PC-3 (cell line): ENCODE results near the gene RAPGEF4. TPM values are rescaled to one million over a fixed set of nuclear protein-coding genes. Genes with fewer than 3 reads are reported as not detected.

Experiments used
- ATAC-seq: fragments of 200-7000 bp; cut with Tn5 transposase; 2 replicates; pipeline ENCODE4 v1.9.1; 2020; ENCODE audit warnings: mild to moderate bottlenecking, moderate library complexity
- BruUV-seq: library from RNA; stranded (reverse); fragments of 400-500 nt; replicated peaks from 2 replicates; lab custom pipeline; 2021; lab: Mats Ljungman, UMichigan
- CTCF ChIA-PET: fragments of 300-600 bp; sonication (Branson Sonifier 250); formaldehyde crosslinking; loops from one replicate; lab custom pipeline; 2022; ENCODE audit warnings: antibody characterized with exemption; lab: Charles Lee
- POLR2A ChIA-PET: fragments of 300-600 bp; sonication (Branson Sonifier 250); formaldehyde crosslinking; loops from one replicate; lab custom pipeline; 2022; ENCODE audit warnings: antibody characterized with exemption; ENCODE audit not compliant: unreplicated experiment; lab: Charles Lee
- DNase-seq: peaks from one replicate; pipeline ENCODE4 v3.0.0-alpha.2; 2015
- H2AFZ ChIP-seq: fragments of 300-600 bp; sonication (generic); 2 replicates; pipeline ENCODE4 v1.6.0; 2016; ENCODE audit warnings: antibody characterized with exemption, low read length
- H3F3A ChIP-seq: fragments of 300-600 bp; sonication (generic); one replicate; pipeline ENCODE4 v1.6.0; 2017; ENCODE audit warnings: antibody characterized with exemption, low read length, control low read depth, mild to moderate bottlenecking; ENCODE audit not compliant: unreplicated experiment
- H3K27ac ChIP-seq: fragments of 300-600 bp; sonication (generic); 2 replicates; pipeline ENCODE4 v1.5.1; 2016; ENCODE audit warnings: mild to moderate bottlenecking, low read length
- H3K27me3 ChIP-seq: fragments of 300-600 bp; sonication (generic); 2 replicates; pipeline ENCODE4 v1.6.1; 2016; ENCODE audit warnings: low read length, mixed read lengths
- H3K36me3 ChIP-seq: fragments of 300-600 bp; sonication (generic); 2 replicates; pipeline ENCODE4 v1.6.1; 2016; ENCODE audit warnings: low read depth, mixed run types, low read length, mixed read lengths
- H3K4me1 ChIP-seq: fragments of 300-600 bp; sonication (generic); 2 replicates; pipeline ENCODE4 v1.5.1; 2016; ENCODE audit warnings: low read length; ENCODE audit not compliant: insufficient read depth
- H3K4me2 ChIP-seq: fragments of 300-600 bp; sonication (generic); 2 replicates; pipeline ENCODE4 v1.6.0; 2016; ENCODE audit warnings: low read length
- H3K4me3 ChIP-seq: fragments of 300-600 bp; sonication (generic); 2 replicates; pipeline ENCODE4 v1.5.1; 2016; ENCODE audit warnings: mild to moderate bottlenecking, low read length, mixed read lengths
- H3K79me2 ChIP-seq: fragments of 300-600 bp; sonication (generic); 2 replicates; pipeline ENCODE4 v1.6.1; 2017; ENCODE audit warnings: low read length, mixed read lengths
- H3K9ac ChIP-seq: fragments of 300-600 bp; sonication (generic); 2 replicates; pipeline ENCODE4 v1.6.0; 2016; ENCODE audit warnings: mild to moderate bottlenecking, low read length
- H3K9me2 ChIP-seq: fragments of 300-600 bp; sonication (generic); replicated peaks from 2 replicates; pipeline ENCODE4 v1.6.1; 2016; ENCODE audit warnings: mixed run types, low read length, mixed read lengths
- H3K9me3 ChIP-seq: fragments of 300-600 bp; sonication (generic); 2 replicates; pipeline ENCODE4 v1.6.1; 2016; ENCODE audit warnings: low read length, mixed read lengths
- H4K20me1 ChIP-seq: fragments of 300-600 bp; sonication (generic); 2 replicates; pipeline ENCODE4 v1.6.1; 2016; ENCODE audit warnings: low read length, mixed read lengths
- EZH2 ChIP-seq: fragments of 300-600 bp; sonication (generic); IDR thresholded peaks from one replicate; pipeline ENCODE4 v1.6.1; 2017; ENCODE audit warnings: antibody characterized with exemption, mild to moderate bottlenecking, low read length; ENCODE audit not compliant: unreplicated experiment
- EZH2phosphoT487 ChIP-seq: fragments of 300-600 bp; sonication (generic); IDR thresholded peaks from 2 replicates; pipeline ENCODE4 v1.6.1; 2018; ENCODE audit warnings: mild to moderate bottlenecking, antibody characterized with exemption, low read length, borderline replicate concordance
- intact Hi-C: fragments of 100-400 bp; cut with micrococcal nuclease; formaldehyde crosslinking; loops from 2 replicates; pipeline ENCODE4 v1.9.0; 2023
- total RNA-seq: library from RNA; depleted of rRNA; stranded (reverse); fragments of >200 nt; gene quantifications from 2 replicates; pipeline ENCODE4 v1.2.3, GENCODE V29; 2014
- TF ChIP-seq, protein P1 (sequence below): fragments of 300-600 bp; sonication (generic); conservative IDR thresholded peaks from 2 replicates; pipeline ENCODE4 v1.5.1; 2017; ENCODE audit warnings: antibody characterized with exemption, low read depth, mild to moderate bottlenecking, low read length

Gene RAPGEF4
- total RNA-seq, 1 experiment from 2014 or later, result 0.87 TPM

DNA sequence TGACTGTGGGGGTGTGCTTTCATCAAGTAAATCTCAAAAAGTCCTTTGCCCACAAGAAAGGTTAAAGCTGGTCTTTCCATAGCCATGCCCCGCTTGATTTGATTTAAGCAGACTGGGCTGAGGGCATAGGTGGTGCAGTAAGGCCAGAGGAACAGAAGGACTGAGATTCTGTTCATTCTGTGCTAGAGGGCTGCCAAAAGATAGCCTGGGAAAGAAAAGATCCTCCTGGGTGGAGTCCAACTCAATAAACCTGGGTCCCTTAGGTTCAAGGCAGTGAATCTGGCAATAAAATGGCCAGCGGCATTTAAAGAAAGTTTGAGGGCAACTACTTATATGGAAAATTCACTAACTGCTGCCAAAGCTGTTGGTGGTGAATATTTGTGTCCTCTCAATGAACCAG, 280.8 kb downstream of the RAPGEF4 start:
- no peak for TF ChIP-seq EZH2
- TF ChIP-seq, protein P1, sequence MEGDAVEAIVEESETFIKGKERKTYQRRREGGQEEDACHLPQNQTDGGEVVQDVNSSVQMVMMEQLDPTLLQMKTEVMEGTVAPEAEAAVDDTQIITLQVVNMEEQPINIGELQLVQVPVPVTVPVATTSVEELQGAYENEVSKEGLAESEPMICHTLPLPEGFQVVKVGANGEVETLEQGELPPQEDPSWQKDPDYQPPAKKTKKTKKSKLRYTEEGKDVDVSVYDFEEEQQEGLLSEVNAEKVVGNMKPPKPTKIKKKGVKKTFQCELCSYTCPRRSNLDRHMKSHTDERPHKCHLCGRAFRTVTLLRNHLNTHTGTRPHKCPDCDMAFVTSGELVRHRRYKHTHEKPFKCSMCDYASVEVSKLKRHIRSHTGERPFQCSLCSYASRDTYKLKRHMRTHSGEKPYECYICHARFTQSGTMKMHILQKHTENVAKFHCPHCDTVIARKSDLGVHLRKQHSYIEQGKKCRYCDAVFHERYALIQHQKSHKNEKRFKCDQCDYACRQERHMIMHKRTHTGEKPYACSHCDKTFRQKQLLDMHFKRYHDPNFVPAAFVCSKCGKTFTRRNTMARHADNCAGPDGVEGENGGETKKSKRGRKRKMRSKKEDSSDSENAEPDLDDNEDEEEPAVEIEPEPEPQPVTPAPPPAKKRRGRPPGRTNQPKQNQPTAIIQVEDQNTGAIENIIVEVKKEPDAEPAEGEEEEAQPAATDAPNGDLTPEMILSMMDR, result no peak
- TF ChIP-seq EZH2phosphoT487, result no peak
- H2AFZ ChIP-seq, result no peak overlapping the region
- ATAC-seq (no peak), DNase-seq (no peak)
- no peak overlapping the region for H3K27ac ChIP-seq
- no TSS peak for BruUV-seq
- peaks cover 2% of the 10 kb centered on the region for H3K4me1 ChIP-seq
- no peak overlapping the region for H3K4me2 ChIP-seq
- no peak overlapping the region for H3K9ac ChIP-seq
- no peaks in the 10 kb centered on the region for H3K9me2 ChIP-seq
- no peaks in the 10 kb centered on the region for H3K79me2 ChIP-seq
- intact Hi-C loops, result no loop called here
- H3K4me3 ChIP-seq, result no peak overlapping the region
- H4K20me1 ChIP-seq, result no peaks in the 10 kb centered on the region
- H3K36me3 ChIP-seq, result no peaks in the 10 kb centered on the region
- H3F3A ChIP-seq, result no peaks in the 10 kb centered on the region
- CTCF ChIA-PET, result no interaction called here
- H3K9me3 ChIP-seq, result no peaks in the 10 kb centered on the region
- no peaks in the 10 kb centered on the region for H3K27me3 ChIP-seq
- POLR2A ChIA-PET, result no interaction called here

DNA sequence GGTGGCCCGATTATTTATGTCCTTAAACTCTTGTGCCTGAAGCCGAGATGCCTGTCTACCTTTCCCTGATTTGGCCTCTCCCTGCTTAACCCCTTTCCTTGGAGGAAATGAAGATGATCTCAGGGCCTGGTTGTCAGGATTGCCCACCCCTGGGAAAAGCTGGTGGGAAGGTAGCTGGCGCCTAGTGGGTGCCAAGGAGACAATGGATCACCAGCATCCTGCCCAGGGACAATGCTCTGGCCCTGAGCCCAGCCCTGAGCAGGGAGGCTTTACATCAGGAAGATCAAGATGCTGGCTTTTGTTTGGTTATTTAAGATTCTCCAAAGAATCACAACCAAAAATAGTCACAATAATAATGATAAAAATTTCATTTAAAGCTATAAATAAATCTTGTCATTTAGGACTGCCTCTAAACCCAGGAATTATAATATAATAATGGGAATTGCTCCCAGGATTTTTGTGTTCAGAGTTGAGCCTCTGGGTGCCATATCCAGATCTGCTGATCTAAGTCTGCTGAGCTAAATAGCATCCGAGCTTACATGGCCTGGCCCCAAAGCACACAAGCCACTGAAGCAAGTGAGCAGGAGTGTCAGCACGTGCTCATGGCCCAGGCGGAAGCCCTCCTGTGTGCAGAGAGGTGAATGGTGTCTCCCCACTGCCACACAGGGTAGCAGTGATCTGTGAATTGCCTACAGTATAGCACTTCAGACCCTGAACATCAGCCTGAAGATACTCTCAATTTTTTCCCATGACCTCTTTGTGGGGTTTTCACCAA, 282.2 kb downstream of the RAPGEF4 start:
- H3K4me1 ChIP-seq, result peaks cover 6% of the 10 kb centered on the region
- no peaks in the 10 kb centered on the region for H3K79me2 ChIP-seq
- no peak for TF ChIP-seq EZH2phosphoT487
- TF ChIP-seq EZH2, result no peak
- TF ChIP-seq, protein P1, result no peak
- H3K9me2 ChIP-seq, result no peaks in the 10 kb centered on the region
- no peak overlapping the region for H3K9ac ChIP-seq
- no peaks in the 10 kb centered on the region for H3K9me3 ChIP-seq
- intact Hi-C loops, result no loop called here
- DNase-seq (no peak), ATAC-seq (no peak)
- ChIA-PET POLR2A (no interaction called here), CTCF (no interaction called here)
- no peak overlapping the region for H3K4me2 ChIP-seq
- no peak overlapping the region for H3K27ac ChIP-seq
- H4K20me1 ChIP-seq, result no peaks in the 10 kb centered on the region
- no peak overlapping the region for H3K4me3 ChIP-seq
- H2AFZ ChIP-seq, result no peak overlapping the region
- H3F3A ChIP-seq, result no peaks in the 10 kb centered on the region
- no peaks in the 10 kb centered on the region for H3K27me3 ChIP-seq
- no TSS peak for BruUV-seq
- no peaks in the 10 kb centered on the region for H3K36me3 ChIP-seq

DNA sequence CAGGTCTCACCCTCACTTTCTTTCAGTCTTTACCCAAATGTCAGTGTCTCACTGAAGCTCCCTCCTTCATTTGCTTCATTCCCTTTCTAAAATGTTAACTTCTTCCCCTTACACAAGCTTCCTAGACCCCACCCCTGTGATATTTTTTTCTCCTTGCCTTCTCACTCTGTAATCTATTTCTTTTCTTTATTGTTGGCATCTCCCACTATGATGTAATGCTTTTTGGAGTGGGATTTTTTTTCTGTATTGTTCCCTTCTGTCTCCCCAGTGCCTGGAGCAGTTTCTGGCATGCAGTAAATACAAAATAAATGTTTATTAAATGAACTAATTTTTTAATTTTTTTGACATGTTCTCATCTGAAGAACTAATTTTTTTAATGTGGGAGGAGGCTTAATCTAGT, 284.1 kb downstream of the RAPGEF4 start:
- Histone ChIP-seq H3K79me2 (no peaks in the 10 kb centered on the region), H3K4me2 (no peak overlapping the region), H3K9me3 (no peaks in the 10 kb centered on the region), H3K9me2 (no peaks in the 10 kb centered on the region), H2AFZ (no peak overlapping the region), H4K20me1 (no peaks in the 10 kb centered on the region), H3K27ac (no peak overlapping the region), H3K4me3 (no peak overlapping the region), H3K36me3 (no peaks in the 10 kb centered on the region), H3K4me1 (peaks cover 6% of the 10 kb centered on the region), H3K27me3 (no peaks in the 10 kb centered on the region), H3K9ac (no peak overlapping the region), H3F3A (no peaks in the 10 kb centered on the region)
- ChIA-PET CTCF (no interaction called here), POLR2A (no interaction called here)
- DNase-seq (no peak), ATAC-seq (no peak)
- no TSS peak for BruUV-seq
- TF ChIP-seq EZH2 (no peak), EZH2phosphoT487 (no peak)
- TF ChIP-seq, protein P1, result no peak
- intact Hi-C loops, result no loop called here
